GM18526 (cell line): ENCODE results near the gene ATXN8OS.

Experiments
- POLR2A ChIP-seq: IDR thresholded peaks from 3 replicates; pipeline ENCODE4 v1.6.1; 2011; ENCODE audit not compliant: insufficient read length; ENCODE audit errors: extremely low read depth

ATXN8OS gene

DNA sequence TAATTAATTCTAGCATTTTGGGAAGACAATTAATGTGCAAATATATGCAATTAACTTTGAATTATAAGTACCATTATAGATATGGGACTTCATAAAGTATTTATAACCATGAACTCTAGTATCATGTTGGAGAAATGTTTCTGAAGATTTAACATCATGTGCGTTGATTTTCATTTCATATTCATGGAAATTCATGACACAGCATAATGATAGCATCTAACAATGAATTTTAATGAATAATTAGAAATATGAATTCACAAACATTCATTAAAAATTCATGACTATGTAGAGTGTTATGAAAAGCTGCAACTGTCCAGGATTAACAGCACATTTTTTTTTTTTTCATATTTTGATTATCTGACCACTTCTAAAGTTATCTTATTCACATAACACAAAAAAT lies 70.7 kb downstream of the ATXN8OS start:
- no peak for TF ChIP-seq POLR2A
